ENCODE measurements around the gene ANKRD11.
"Not testable (repeated sequence)": the region's sequence is repeated elsewhere in the genome, so short reads cannot be mapped to it uniquely, and the experiment has no call there.

Gene ANKRD11

GRCh38 chr16:89304941-89305705 lies 185.2 kb downstream of the ANKRD11 start:
- no peak for DNase-seq (ENCODE audit: extremely low spot score)
- TF ChIP-seq CTCF (IDR thresholded peaks at IDR 0.05; ENCODE audit: control extremely low read depth, extremely low read depth, low read depth, missing control alignments), result no peak
- CTCF ChIA-PET, result no interaction called here
- POLR2A ChIA-PET, result no interaction called here

- POLR2A ChIA-PET, result no interaction called here
These were observed 186.0 kb downstream of the ANKRD11 start for GRCh38 chr16:89304181-89304851.

GRCh38 chr16:89303617-89304016 lies 186.7 kb downstream of the ANKRD11 start:
- POLR2A ChIA-PET, result no interaction called here
- CTCF ChIA-PET, result interaction anchor here (1.0 to 1.1 kb wide), 2 partner anchors 15 to 63 kb away, joined by 3 to 5 read pairs; no protein-coding TSS in a partner anchor
- DNase-seq (ENCODE audit: extremely low spot score), result no peak
- no peak for TF ChIP-seq CTCF (IDR thresholded peaks at IDR 0.05; ENCODE audit: control extremely low read depth, extremely low read depth, low read depth, missing control alignments)

More at GRCh38 chr16:89304181-89304851, 186.0 kb downstream of the ANKRD11 start:
- TF ChIP-seq CTCF (IDR thresholded peaks at IDR 0.05; ENCODE audit: control extremely low read depth, extremely low read depth, low read depth, missing control alignments), result no peak
- no peak for DNase-seq (ENCODE audit: extremely low spot score)
- CTCF ChIA-PET, result interaction anchor here (1.0 kb wide), 1 partner anchor 15 kb away, joined by 5 read pairs; no protein-coding TSS in a partner anchor

- TF ChIP-seq CTCF (IDR thresholded peaks at IDR 0.05; ENCODE audit: control extremely low read depth, extremely low read depth, low read depth, missing control alignments), result no peak
- no peak for DNase-seq (ENCODE audit: extremely low spot score)
- ChIA-PET CTCF (no interaction called here), POLR2A (no interaction called here)
These were observed 189.4 kb downstream of the ANKRD11 start for GRCh38 chr16:89300976-89301360.

GRCh38 chr16:89300311-89300975 lies 189.9 kb downstream of the ANKRD11 start:
- ChIA-PET POLR2A (no interaction called here), CTCF (no interaction called here)
- DNase-seq (ENCODE audit: extremely low spot score), result no peak
- TF ChIP-seq CTCF (IDR thresholded peaks at IDR 0.05; ENCODE audit: control extremely low read depth, extremely low read depth, low read depth, missing control alignments), result no peak

GRCh38 chr16:89299357-89300111 lies 190.8 kb downstream of the ANKRD11 start:
- CTCF ChIA-PET; DNase-seq (ENCODE audit: extremely low spot score); POLR2A ChIA-PET: not testable (repeated sequence)
